ENCODE results near the gene NEURL1. TPM values are rescaled to one million over a fixed set of nuclear protein-coding genes. Genes with fewer than 3 reads are reported as not detected.
A peak's percentile ranks its signal among the peaks of the same experiment; 100 is the strongest.
"Not testable (repeated sequence)": the region's sequence is repeated elsewhere in the genome, so short reads cannot be mapped to it uniquely, and the experiment has no call there.

NEURL1 gene
- total RNA-seq, 1 donor from 2014 or later, result 3.4 TPM

DNA sequence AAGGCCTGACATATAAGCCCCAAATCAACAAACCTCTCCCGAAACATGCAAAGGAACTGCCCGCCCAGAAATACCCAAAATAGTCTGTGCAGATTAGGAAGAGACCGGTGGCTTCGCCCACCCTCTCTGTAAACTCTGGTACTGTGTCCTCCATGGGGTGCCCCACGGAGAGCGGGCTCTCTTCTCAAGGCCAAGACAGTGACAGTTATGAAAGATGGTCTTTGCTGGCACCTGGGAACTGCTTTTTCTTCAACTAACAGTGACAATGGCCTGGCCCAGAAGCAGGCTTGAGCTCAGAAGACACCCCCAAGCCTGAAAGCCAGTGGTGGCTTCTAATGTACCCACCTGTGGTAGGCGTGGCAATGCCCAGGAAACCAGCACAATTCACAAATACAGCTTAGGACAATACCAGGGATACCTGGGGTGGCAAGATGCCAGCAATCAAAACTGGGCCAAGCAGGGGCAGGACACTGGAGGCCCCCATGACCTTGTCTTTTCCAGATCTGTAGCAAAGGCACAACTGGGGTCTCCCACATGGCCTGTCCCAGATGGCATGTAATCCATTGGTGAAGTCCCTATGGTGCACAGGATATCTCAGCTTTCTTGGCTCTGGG is 107.6 kb downstream of the NEURL1 start:
- Mint-ChIP-seq H3K27ac (no peak overlapping the region), H3K4me1 (ENCODE audit: low read depth) (peaks cover 5% of the 10 kb centered on the region)

DNA sequence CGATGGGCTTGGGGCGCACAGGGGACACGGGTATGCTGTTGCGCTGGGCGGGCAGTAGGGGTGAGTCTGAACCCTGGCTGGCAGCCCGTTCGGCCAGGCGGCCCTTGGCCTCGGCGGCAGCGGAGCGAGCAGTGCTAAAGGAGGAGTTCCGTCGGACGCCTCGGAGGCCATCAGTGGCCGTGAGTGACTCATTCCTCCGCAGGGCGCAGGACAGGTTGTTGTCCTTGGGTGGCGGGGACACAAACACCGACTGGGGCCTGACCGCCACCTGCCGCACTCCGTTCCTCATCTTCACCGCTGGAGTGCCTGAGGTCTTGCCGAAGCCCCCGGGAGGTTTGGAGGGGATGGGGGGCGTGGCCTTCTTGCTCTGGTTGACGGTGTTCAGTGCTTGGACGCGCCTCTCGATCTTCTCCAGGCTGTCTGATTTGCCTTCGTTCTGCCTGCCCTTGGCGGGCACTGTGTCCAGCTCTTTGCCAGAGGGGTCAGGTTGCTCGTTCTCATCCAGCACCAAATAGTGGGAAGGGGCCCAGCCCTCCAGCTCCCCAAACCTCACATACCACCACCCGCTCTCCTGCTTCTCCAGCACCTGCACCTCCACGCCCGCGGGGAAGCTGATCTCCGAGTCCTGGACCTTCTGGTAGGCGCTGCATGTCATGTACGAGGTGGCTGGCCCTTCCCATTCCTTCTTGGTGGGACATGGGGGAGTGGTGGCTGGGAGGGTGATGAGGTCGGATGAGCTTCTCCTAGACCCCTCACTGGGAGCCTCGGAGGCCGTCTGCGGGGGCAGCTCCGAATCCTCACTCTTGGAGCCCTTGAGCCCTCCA is 108.7 kb downstream of the NEURL1 start:
- H3K36me3 Mint-ChIP-seq (ENCODE audit: low read depth), result peaks cover 5% of the 10 kb centered on the region
- no peak overlapping the region for H3K27ac Mint-ChIP-seq
- H3K4me3 Mint-ChIP-seq, result no peak overlapping the region
- intact Hi-C loops (cut with micrococcal nuclease), result no loop called here
- DNase-seq (ENCODE audit: low spot score), result no peak
- no peaks in the 10 kb centered on the region for H3K9me3 Mint-ChIP-seq
- peaks cover 2% of the 10 kb centered on the region for H3K27me3 Mint-ChIP-seq (ENCODE audit: insufficient read depth)
- peaks cover 5% of the 10 kb centered on the region for H3K4me1 Mint-ChIP-seq (ENCODE audit: low read depth)

More for the DNA sequence above, 107.6 kb downstream of the NEURL1 start:
- no peak for DNase-seq (ENCODE audit: low spot score)
- intact Hi-C loops (cut with micrococcal nuclease), result no loop called here
- Mint-ChIP-seq H3K4me3 (no peak overlapping the region), H3K9me3 (no peaks in the 10 kb centered on the region), H3K27me3 (ENCODE audit: insufficient read depth) (peaks cover 2% of the 10 kb centered on the region), H3K36me3 (ENCODE audit: low read depth) (peaks cover 5% of the 10 kb centered on the region)

DNA sequence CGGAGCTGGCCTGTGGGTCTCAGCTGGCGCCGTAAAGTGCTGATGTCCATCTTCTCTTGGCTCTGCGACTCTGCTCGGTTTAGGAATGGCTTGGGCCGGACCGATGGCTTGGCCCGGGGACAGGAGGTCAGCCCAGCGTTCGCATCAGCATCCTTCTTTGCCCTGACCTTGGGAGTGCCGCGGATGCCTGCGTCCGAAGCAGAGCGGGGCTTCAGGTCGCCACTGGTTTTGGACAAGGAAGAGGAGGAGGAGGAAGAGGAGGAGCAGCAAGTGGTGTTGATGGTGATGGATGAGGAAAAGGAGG is 109.3 kb downstream of the NEURL1 start:
- intact Hi-C loops (cut with micrococcal nuclease), result no loop called here
- Mint-ChIP-seq H3K9me3 (no peaks in the 10 kb centered on the region), H3K27ac (no peak overlapping the region), H3K4me1 (ENCODE audit: low read depth) (peaks cover 5% of the 10 kb centered on the region), H3K4me3 (no peak overlapping the region), H3K36me3 (ENCODE audit: low read depth) (peaks cover 5% of the 10 kb centered on the region), H3K27me3 (ENCODE audit: insufficient read depth) (peaks cover 2% of the 10 kb centered on the region)
- no peak for DNase-seq (ENCODE audit: low spot score)

DNA sequence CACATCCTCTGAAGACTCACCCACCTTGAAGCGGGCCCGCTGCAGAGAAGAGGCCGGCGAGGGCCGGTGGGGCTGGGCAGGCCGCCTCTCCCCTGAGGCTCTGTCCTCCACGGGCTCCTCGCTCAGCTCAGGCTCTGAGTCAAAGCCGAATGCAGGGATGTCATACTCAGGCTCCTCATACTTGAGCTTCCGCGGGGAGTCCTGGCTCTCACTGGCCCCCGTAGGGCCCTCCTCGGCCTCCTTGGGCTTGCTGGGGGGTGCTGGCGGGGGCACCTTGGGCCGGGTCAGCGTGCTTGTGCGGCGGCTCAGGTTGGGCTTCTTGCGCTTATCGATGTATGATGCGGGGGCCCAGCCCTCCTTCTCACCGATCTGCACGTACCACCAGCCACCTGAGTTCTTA is 109.9 kb downstream of the NEURL1 start:
- Mint-ChIP-seq H3K4me3 (no peak overlapping the region), H3K4me1 (ENCODE audit: low read depth) (peaks cover 5% of the 10 kb centered on the region), H3K9me3 (no peaks in the 10 kb centered on the region), H3K27ac (no peak overlapping the region), H3K27me3 (ENCODE audit: insufficient read depth) (peaks cover 2% of the 10 kb centered on the region), H3K36me3 (ENCODE audit: low read depth) (peaks cover 5% of the 10 kb centered on the region)
- intact Hi-C loops (cut with micrococcal nuclease), result no loop called here
- no peak for DNase-seq (ENCODE audit: low spot score)

DNA sequence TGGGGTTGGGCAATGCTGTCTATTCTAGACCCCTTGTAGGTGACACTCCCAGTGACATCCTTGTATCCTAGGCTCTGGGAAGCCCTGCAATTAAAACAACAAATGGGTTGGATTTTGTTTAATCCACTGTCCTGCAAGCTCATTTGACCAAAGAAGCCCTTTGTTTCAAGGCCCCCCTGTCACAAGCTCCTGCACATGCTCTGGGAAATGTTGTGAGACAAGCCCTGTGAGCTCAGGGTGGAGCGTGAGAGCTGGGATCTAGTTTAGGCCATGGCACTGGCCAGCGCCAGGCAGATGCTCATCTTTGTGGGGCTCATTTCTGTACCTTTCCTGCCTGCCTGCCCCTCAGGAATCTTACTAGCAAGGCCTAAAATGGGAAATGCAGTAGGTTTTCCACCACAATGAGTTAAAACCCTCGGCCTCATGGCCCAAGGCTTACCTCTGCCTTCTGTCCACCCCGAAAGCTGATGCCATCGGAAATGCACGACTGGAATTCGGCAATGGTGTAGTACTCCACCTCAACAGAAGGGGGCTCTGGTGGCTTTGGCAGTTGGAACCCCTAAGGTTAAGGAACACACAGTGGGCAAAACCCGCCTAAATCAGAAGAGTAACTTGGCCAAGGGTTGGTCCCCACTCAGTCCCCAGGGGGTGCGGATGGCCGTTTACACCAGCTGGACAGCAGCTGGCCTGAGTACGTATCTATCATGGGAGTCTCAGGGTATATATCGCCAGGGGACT is 112.0 kb downstream of the NEURL1 start:
- H3K4me3 Mint-ChIP-seq, result no peak overlapping the region
- H3K9me3 Mint-ChIP-seq, result no peaks in the 10 kb centered on the region
- H3K27ac Mint-ChIP-seq, result no peak overlapping the region
- peaks cover 5% of the 10 kb centered on the region for H3K4me1 Mint-ChIP-seq (ENCODE audit: low read depth)
- H3K27me3 Mint-ChIP-seq (ENCODE audit: insufficient read depth), result no peaks in the 10 kb centered on the region
- peak; percentile 25 for DNase-seq (ENCODE audit: low spot score)
- intact Hi-C loops (cut with micrococcal nuclease), result loop anchor here (1.0 kb wide), 1 partner anchor 81 kb away; no protein-coding TSS in a partner anchor
- H3K36me3 Mint-ChIP-seq (ENCODE audit: low read depth), result peaks cover 8% of the 10 kb centered on the region

DNA sequence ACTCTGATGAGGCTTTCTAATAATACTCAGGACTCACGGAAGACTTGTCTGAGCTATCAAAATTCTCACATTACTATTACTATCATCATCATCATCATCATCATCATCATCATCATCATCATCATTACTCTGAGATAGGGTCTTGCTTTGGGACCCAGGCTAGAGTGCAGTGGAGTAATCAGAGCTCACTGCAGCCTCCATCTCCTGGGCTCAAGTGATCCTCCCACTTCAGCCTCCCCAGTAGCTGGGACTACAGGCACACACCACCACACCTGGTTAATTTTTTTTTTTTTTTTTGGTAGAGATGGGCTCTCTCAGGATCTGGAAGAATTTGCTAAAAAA is 112.6 kb downstream of the NEURL1 start:
- H3K9me3 Mint-ChIP-seq; H3K4me3 Mint-ChIP-seq; H3K27me3 Mint-ChIP-seq (ENCODE audit: insufficient read depth); H3K36me3 Mint-ChIP-seq (ENCODE audit: low read depth); H3K27ac Mint-ChIP-seq; DNase-seq (ENCODE audit: low spot score); H3K4me1 Mint-ChIP-seq (ENCODE audit: low read depth); intact Hi-C loops (cut with micrococcal nuclease): not testable (repeated sequence)

DNA sequence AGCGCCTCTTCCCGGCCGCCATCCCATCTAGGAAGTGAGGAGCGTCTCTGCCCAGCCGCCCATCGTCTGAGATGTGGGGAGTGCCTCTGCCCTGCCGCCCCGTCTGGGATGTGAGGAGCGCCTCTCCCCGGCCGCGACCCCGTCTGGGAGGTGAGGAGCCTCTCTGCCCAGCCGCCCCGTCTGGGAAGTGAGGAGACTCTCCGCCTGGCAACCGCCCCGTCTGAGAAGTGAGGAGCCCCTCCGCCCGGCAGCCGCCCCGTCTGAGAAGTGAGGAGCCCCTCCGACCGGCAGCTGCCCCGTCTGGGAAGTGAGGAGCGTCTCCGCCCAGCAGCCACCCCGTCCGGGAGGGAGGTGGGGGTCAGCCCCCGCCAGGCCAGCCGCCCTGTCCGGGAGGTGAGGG is 113.5 kb downstream of the NEURL1 start:
- DNase-seq (ENCODE audit: low spot score); H3K4me3 Mint-ChIP-seq; H3K9me3 Mint-ChIP-seq; H3K27me3 Mint-ChIP-seq (ENCODE audit: insufficient read depth); H3K36me3 Mint-ChIP-seq (ENCODE audit: low read depth); H3K4me1 Mint-ChIP-seq (ENCODE audit: low read depth); H3K27ac Mint-ChIP-seq; intact Hi-C loops (cut with micrococcal nuclease): not testable (repeated sequence)

DNA sequence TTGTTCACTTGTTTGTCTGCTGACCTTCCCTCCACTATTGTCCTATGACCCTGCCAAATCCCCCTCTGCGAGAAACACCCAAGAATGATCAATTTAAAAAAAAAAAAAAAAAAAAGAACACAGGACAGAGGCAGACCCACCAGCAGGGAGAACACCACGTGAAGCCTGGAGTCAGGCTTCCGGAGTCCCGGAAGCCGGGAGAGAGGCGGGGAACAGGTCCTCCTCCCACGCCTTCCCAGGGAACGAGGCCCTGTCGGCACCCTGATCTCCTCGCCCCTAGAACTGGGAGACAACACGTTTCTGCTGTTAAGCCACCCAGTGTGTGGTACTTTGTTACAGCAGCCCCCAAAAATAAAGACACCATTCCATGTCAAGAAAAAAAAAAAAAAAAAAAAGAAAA is 114.6 kb downstream of the NEURL1 start:
- H3K4me1 Mint-ChIP-seq (ENCODE audit: low read depth); H3K36me3 Mint-ChIP-seq (ENCODE audit: low read depth); H3K4me3 Mint-ChIP-seq; H3K27me3 Mint-ChIP-seq (ENCODE audit: insufficient read depth); DNase-seq (ENCODE audit: low spot score); H3K27ac Mint-ChIP-seq; intact Hi-C loops (cut with micrococcal nuclease); H3K9me3 Mint-ChIP-seq: not testable (repeated sequence)

DNA sequence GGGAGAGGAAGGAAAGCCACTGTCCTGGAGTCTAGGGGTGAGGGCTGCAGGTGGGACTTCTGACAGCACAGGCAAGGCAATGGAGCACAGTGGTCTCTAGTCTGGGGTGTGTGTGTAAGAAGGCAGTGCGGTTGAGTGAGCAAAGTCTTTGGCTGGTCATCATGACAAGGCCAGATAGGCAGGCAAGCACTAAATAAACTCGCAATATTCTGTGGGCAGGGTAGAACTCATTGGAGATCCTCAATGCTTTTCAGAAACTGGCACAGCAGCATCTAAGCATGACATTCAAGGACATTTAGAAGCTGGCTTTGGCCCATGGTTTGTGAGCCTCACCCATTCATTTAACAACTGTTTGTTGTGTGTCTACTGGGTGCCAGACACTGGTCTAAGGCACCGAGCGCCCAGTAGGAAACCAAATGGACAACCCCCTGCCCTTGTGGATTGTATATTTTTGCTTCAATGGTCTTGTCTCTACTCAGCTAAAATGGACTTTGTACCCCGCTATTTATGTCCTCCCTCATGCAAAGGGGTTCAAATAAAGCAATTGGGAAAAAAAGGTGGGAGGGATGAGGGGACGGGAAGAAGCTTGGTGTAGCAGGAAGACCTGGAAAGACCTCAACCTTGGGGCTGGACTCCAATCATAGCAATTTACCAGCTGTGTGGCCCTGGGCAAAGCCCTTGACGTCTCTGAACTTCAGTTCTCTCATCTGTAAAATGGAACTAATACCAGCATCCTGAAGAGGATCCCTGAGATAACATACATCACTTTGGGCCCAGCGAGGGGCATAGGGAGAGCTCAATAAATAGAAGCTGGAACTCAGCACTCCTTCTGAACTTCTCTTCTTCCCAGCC is 116.0 kb downstream of the NEURL1 start:
- no peaks in the 10 kb centered on the region for H3K4me1 Mint-ChIP-seq (ENCODE audit: low read depth)

DNA sequence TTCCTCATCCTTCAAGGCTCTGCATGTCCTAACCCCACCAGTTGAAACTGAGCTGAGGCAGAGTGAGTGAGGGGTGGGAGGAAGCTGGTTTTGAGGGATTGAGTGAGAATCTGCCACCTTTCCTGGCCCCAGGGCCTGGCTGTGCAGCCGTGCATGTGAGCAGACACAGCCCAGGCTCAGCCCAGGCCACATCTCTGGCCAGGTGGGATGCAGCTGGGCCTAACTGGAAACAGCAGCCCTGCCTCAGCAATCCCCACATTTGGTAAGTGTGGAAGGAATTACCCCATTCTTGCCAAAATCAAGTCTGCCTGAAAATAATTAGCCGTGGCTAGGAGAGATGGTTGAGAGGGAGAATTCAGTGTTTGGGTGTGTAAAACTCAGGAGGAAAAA is 116.6 kb downstream of the NEURL1 start:
- no peak overlapping the region for H3K27ac Mint-ChIP-seq
- no peaks in the 10 kb centered on the region for H3K9me3 Mint-ChIP-seq
- no peak for DNase-seq (ENCODE audit: low spot score)
- H3K4me1 Mint-ChIP-seq (ENCODE audit: low read depth), result peaks cover 4% of the 10 kb centered on the region
- no peaks in the 10 kb centered on the region for H3K27me3 Mint-ChIP-seq (ENCODE audit: insufficient read depth)
- H3K36me3 Mint-ChIP-seq (ENCODE audit: low read depth), result peaks cover 6% of the 10 kb centered on the region
- intact Hi-C loops (cut with micrococcal nuclease), result no loop called here
- no peak overlapping the region for H3K4me3 Mint-ChIP-seq

More for the DNA sequence above, 116.0 kb downstream of the NEURL1 start:
- no peak overlapping the region for H3K4me3 Mint-ChIP-seq
- DNase-seq (ENCODE audit: low spot score), result no peak
- intact Hi-C loops (cut with micrococcal nuclease), result no loop called here
- peaks cover 4% of the 10 kb centered on the region for H3K36me3 Mint-ChIP-seq (ENCODE audit: low read depth)
- H3K27ac Mint-ChIP-seq, result no peak overlapping the region
- no peaks in the 10 kb centered on the region for H3K27me3 Mint-ChIP-seq (ENCODE audit: insufficient read depth)
- no peaks in the 10 kb centered on the region for H3K9me3 Mint-ChIP-seq

DNA sequence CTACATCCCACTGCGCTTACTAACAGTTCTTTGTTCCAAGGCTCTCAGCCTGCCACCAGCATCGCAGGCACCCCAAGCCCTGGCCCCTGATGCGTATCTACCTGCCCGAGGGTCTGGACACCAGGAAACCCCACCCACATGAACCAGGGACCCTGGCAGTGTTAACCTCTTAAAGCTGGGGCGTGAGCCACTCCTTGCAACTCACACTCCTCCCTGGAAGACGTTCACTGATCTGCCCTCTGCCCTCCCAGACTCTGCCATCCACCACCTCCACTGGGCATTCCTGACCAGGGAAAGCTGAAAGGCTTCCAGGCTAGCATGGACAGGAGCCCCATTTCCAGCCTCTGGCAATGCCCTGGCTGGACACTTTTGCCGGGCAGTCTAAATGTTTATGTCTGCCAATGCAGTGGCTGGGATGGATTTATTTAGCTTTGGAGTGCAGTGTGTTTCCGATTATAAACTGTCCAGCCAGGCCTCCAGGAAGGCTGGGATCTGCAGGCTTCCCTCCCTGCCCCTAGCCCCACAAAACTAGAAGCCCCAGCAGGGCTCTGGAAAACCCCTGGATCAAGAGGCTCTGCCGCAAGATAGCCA is 117.5 kb downstream of the NEURL1 start:
- Mint-ChIP-seq H3K27me3 (ENCODE audit: insufficient read depth) (no peaks in the 10 kb centered on the region), H3K9me3 (no peaks in the 10 kb centered on the region), H3K4me1 (ENCODE audit: low read depth) (peaks cover 4% of the 10 kb centered on the region), H3K27ac (no peak overlapping the region), H3K36me3 (ENCODE audit: low read depth) (peaks cover 6% of the 10 kb centered on the region), H3K4me3 (no peak overlapping the region)
- DNase-seq (ENCODE audit: low spot score), result no peak
- intact Hi-C loops (cut with micrococcal nuclease), result no loop called here

DNA sequence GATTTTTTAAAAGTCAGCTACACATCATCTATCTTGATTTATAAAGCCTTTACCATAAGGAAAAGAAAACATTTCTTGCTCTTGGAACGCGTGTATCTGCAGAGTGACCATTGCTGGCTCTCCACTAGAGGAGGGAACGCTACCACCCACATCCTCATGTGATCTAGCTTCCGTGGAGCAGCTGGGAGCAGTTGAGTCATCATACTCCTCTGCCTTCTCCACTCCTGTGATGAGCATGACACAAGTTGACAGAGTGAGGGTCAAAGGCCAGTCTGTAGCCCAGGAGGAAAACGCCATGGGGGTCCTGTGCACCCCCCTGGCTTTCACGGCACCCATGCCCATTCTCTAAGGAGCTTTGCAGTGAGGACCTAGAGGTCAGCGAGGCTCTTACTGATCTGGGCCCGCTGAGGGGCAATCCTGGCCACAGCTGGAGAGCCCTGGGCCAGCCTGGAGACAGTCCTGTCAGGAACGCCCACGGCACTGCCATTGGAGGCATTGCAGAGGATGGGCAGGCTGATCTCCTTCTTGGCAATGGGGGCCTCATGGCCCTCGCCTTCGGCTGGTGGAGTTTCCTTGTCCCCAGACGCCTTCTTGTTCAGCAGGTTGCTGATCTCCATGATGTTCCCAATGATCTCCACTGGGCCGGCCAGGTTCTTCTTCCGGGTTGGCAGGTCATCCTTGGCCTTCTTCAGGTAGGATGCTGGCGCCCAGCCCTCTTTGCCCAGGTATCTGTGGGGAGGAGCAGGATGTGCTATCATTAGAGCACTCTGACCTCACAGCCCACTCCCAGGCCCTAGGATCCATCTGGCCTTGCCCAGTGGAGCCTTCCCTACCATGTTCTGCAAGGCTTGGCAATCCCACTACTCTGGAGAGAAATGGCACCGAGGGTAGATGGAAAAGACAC is 119.2 kb downstream of the NEURL1 start:
- H3K4me3 Mint-ChIP-seq, result no peak overlapping the region
- no peak overlapping the region for H3K27ac Mint-ChIP-seq
- DNase-seq (ENCODE audit: low spot score), result no peak
- H3K36me3 Mint-ChIP-seq (ENCODE audit: low read depth), result peaks cover 6% of the 10 kb centered on the region
- H3K9me3 Mint-ChIP-seq, result no peaks in the 10 kb centered on the region
- intact Hi-C loops (cut with micrococcal nuclease), result no loop called here
- no peaks in the 10 kb centered on the region for H3K27me3 Mint-ChIP-seq (ENCODE audit: insufficient read depth)
- peaks cover 4% of the 10 kb centered on the region for H3K4me1 Mint-ChIP-seq (ENCODE audit: low read depth)
